Colonic mucosa (tissue), 4 donors: ENCODE results near the gene CDH26. TPM values are rescaled to one million over a fixed set of nuclear protein-coding genes. Genes with fewer than 3 reads are reported as not detected.
"Not testable (repeated sequence)": the region's sequence is repeated elsewhere in the genome, so short reads cannot be mapped to it uniquely, and the experiment has no call there.

Experiments
- DNase-seq: peaks from one replicate; pipeline ENCODE4 v3.0.0-alpha.2; 2020
- H3K27ac ChIP-seq: fragments of 200-600 bp; one replicate; pipeline ENCODE4 v1.8.0; 2021
- H3K27me3 ChIP-seq: fragments of 200-600 bp; one replicate; pipeline ENCODE4 v1.8.0; 2021
- H3K36me3 ChIP-seq: fragments of 200-600 bp; one replicate; pipeline ENCODE4 v1.8.0; 2021
- H3K4me1 ChIP-seq: fragments of 200-600 bp; one replicate; pipeline ENCODE4 v1.8.0; 2021; ENCODE audit warnings: mild to moderate bottlenecking
- H3K4me3 ChIP-seq: fragments of 200-600 bp; one replicate; pipeline ENCODE4 v1.8.0; 2021
- H3K9ac ChIP-seq, 2 donors: one replicate each; pipeline ENCODE4 v1.7.0; 2013; ENCODE audit warnings: control low read depth in 2 of 2, low read depth in 2 of 2, low read length in 2 of 2
- H3K9me3 ChIP-seq: fragments of 200-600 bp; one replicate; pipeline ENCODE4 v1.8.0; 2021
- CTCF ChIP-seq: fragments of 200-600 bp; IDR thresholded peaks from one replicate; pipeline ENCODE4 v1.8.0; 2022; ENCODE audit warnings: antibody characterized with exemption, mild to moderate bottlenecking
- intact Hi-C: fragments of 100-400 bp; cut with DNase I; formaldehyde crosslinking; loops from one replicate; pipeline ENCODE4 v1.14.1; 2022
- total RNA-seq, 2 donors: library from RNA; stranded (reverse); fragmentation: NEBNext Ultra II Directional in 1 of 2; extraction: Animal tissue kit (Norgen Biotek cat#: 25700) in 1 of 2; gene quantifications; one replicate each; pipeline ENCODE4 v1.2.1, GENCODE V29; 2021
- donor health status: healthy.
- donor health status: DM: no; HTN: no; CAD: no.
- donor health status: DM: no; HTN: no; CAD: no.

Gene CDH26
- total RNA-seq, 2 donors from 2014 or later = 0.27 to 0.45 TPM

GRCh38 chr20:60039526-60039925 is 81.3 kb downstream of the CDH26 start:
- intact Hi-C loops = no loop called here
- no peak overlapping the region for H3K27ac ChIP-seq
- DNase-seq = no peak
- no peaks in the 10 kb centered on the region for H3K27me3 ChIP-seq
- no peak for TF ChIP-seq CTCF
- H3K4me3 ChIP-seq = no peak overlapping the region
- H3K9me3 ChIP-seq = no peaks in the 10 kb centered on the region
- no peaks in the 10 kb centered on the region for H3K4me1 ChIP-seq
- H3K9ac ChIP-seq = no peak overlapping the region
- H3K36me3 ChIP-seq = no peaks in the 10 kb centered on the region

GRCh38 chr20:60040471-60041162 is 82.4 kb downstream of the CDH26 start:
- Histone ChIP-seq H3K4me3 (no peak overlapping the region), H3K27me3 (no peaks in the 10 kb centered on the region), H3K9me3 (no peaks in the 10 kb centered on the region), H3K4me1 (no peaks in the 10 kb centered on the region), H3K36me3 (no peaks in the 10 kb centered on the region), H3K27ac (no peak overlapping the region), H3K9ac (no peak overlapping the region)
- DNase-seq = no peak
- no peak for TF ChIP-seq CTCF
- intact Hi-C loops = no loop called here

- H3K9me3 ChIP-seq, intact Hi-C loops, H3K27me3 ChIP-seq, H3K27ac ChIP-seq, H3K36me3 ChIP-seq, DNase-seq, H3K4me1 ChIP-seq, H3K9ac ChIP-seq, H3K4me3 ChIP-seq: not testable (repeated sequence)
Measured at GRCh38 chr20:60041436-60042165, 83.4 kb downstream of the CDH26 start.

- H3K9me3 ChIP-seq = no peaks in the 10 kb centered on the region
- H3K4me3 ChIP-seq = no peak overlapping the region
- H3K36me3 ChIP-seq = no peaks in the 10 kb centered on the region
- DNase-seq = no peak
- no peaks in the 10 kb centered on the region for H3K4me1 ChIP-seq
- H3K27ac ChIP-seq = no peak overlapping the region
- no peak for TF ChIP-seq CTCF
- H3K9ac ChIP-seq = no peak overlapping the region
- intact Hi-C loops = no loop called here
- no peaks in the 10 kb centered on the region for H3K27me3 ChIP-seq
Measured at GRCh38 chr20:60043435-60043834, 85.2 kb downstream of the CDH26 start.

GRCh38 chr20:60046011-60046413 is 87.8 kb downstream of the CDH26 start:
- H3K4me1 ChIP-seq = no peaks in the 10 kb centered on the region
- no peaks in the 10 kb centered on the region for H3K36me3 ChIP-seq
- no peaks in the 10 kb centered on the region for H3K27me3 ChIP-seq
- H3K4me3 ChIP-seq = no peak overlapping the region
- DNase-seq = no peak
- H3K9ac ChIP-seq = no peak overlapping the region
- no peak for TF ChIP-seq CTCF
- H3K9me3 ChIP-seq = no peaks in the 10 kb centered on the region
- intact Hi-C loops = no loop called here
- H3K27ac ChIP-seq = no peak overlapping the region

GRCh38 chr20:60046436-60046835 is 88.2 kb downstream of the CDH26 start:
- DNase-seq = no peak
- Histone ChIP-seq H3K27ac (no peak overlapping the region), H3K9me3 (no peaks in the 10 kb centered on the region), H3K9ac (no peak overlapping the region), H3K4me1 (no peaks in the 10 kb centered on the region), H3K27me3 (no peaks in the 10 kb centered on the region), H3K4me3 (no peak overlapping the region), H3K36me3 (no peaks in the 10 kb centered on the region)
- no peak for TF ChIP-seq CTCF
- intact Hi-C loops = no loop called here
